OCI-LY1 (cell line): ENCODE measurements around the gene ADCY7.

Experiments used
- H2AFZ ChIP-seq: fragments of 200-600 bp; sonication (generic), shearing (Covaris generic); 2 replicates; pipeline ENCODE4 v1.6.0; 2014; ENCODE audit warnings: antibody characterized with exemption, mild to moderate bottlenecking, low read length
- H3F3A ChIP-seq: fragments of 200-600 bp; sonication (generic), shearing (Covaris generic); 2 replicates; pipeline ENCODE4 v1.6.0; 2014; ENCODE audit warnings: mild to moderate bottlenecking, antibody characterized with exemption, low read length, moderate library complexity; ENCODE audit not compliant: insufficient read depth
- H3K27ac ChIP-seq: fragments of 200-600 bp; sonication (generic); 2 replicates; pipeline ENCODE4 v1.5.1; 2014; ENCODE audit warnings: low read length, mixed run types, mild to moderate bottlenecking, low read depth; ENCODE audit not compliant: poor library complexity, severe bottlenecking
- H3K27me3 ChIP-seq: fragments of 200-600 bp; sonication (generic); 2 replicates; pipeline ENCODE4 v1.6.0; 2014; ENCODE audit warnings: antibody characterized with exemption, mild to moderate bottlenecking, low read length, moderate library complexity; ENCODE audit not compliant: insufficient read depth
- H3K36me3 ChIP-seq: fragments of 200-600 bp; sonication (generic); 2 replicates; pipeline ENCODE4 v1.6.1; 2014; ENCODE audit warnings: mild to moderate bottlenecking, antibody characterized with exemption, low read length, moderate library complexity, mixed read lengths; ENCODE audit not compliant: insufficient read depth
- H3K4me1 ChIP-seq: fragments of 200-600 bp; sonication (generic); 2 replicates; pipeline ENCODE4 v1.5.1; 2014; ENCODE audit warnings: mild to moderate bottlenecking, low read length, moderate library complexity; ENCODE audit not compliant: insufficient read depth, severe bottlenecking
- H3K4me2 ChIP-seq: fragments of 200-600 bp; sonication (generic), shearing (Covaris generic); 2 replicates; pipeline ENCODE4 v1.6.1; 2014; ENCODE audit warnings: low read length
- H3K4me3 ChIP-seq: fragments of 200-600 bp; sonication (generic); 2 replicates; pipeline ENCODE4 v1.5.1; 2014; ENCODE audit warnings: low read length, low read depth, mild to moderate bottlenecking, mixed read lengths; ENCODE audit not compliant: poor library complexity, severe bottlenecking
- H3K79me2 ChIP-seq: fragments of 200-600 bp; shearing (Covaris generic); 2 replicates; pipeline ENCODE4 v1.6.1; 2016; ENCODE audit warnings: mixed run types, low read length, mixed read lengths; ENCODE audit not compliant: insufficient read depth
- H3K9ac ChIP-seq: fragments of 200-600 bp; sonication (generic), shearing (Covaris generic); 2 replicates; pipeline ENCODE4 v1.6.1; 2014; ENCODE audit warnings: mild to moderate bottlenecking, low read length, mixed read lengths
- H3K9me2 ChIP-seq: fragments of 200-600 bp; sonication (generic), shearing (Covaris generic); 2 replicates; pipeline ENCODE4 v1.6.1; 2014; ENCODE audit warnings: low read depth, mild to moderate bottlenecking, low read length, mixed read lengths
- H3K9me3 ChIP-seq: fragments of 200-600 bp; shearing (Covaris generic); 2 replicates; pipeline ENCODE4 v1.6.1; 2014; ENCODE audit warnings: low read length, mixed read lengths
- H4K20me1 ChIP-seq: fragments of 200-600 bp; sonication (generic), shearing (Covaris generic); 2 replicates; pipeline ENCODE4 v1.6.0; 2016; ENCODE audit warnings: mild to moderate bottlenecking, low read length; ENCODE audit not compliant: insufficient read depth
- EZH2 ChIP-seq: fragments of 200-600 bp; sonication (generic), shearing (Covaris generic); IDR thresholded peaks from 2 replicates; pipeline ENCODE4 v1.8.0; 2017; ENCODE audit warnings: borderline replicate concordance, mixed run types, mild to moderate bottlenecking, antibody characterized with exemption, low read length, moderate library complexity, mixed read lengths
- TF ChIP-seq, protein P1 (sequence below): fragments of 200-600 bp; sonication (generic), shearing (Covaris generic); IDR thresholded peaks from 2 replicates; pipeline ENCODE4 v1.5.1; 2017; ENCODE audit warnings: mild to moderate bottlenecking, antibody characterized with exemption, low read length, moderate library complexity, mixed read lengths

ADCY7 gene

DNA sequence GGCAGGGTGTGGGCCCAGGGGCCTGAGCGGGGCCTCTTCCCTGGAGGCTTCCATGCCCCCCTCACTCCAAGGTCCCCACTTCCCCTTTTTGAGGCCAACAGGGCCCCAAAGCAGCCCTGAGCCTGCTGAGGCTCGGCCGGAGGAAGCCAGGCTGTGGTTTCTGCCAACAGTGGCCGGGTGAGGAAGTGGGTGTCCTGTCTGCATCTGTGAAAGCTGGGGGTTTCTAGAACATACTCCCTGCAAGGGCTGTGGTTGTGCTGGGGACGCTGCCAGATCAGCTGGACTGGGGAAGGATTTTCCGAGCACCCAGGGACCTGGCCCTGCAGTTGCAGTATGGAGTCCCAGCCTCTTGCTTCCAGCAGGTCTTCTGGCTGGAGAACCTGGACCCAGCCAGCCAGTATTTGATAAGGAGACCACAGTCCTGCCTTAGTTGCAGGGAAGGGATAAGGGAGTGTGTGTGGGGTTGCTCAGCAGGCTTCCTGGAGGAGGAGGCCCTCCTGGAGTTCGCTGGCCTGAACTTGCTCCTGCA lies 15.7 kb downstream of the ADCY7 start:
- H3K27ac ChIP-seq: peak overlapping the region; percentile 85
- H3K9ac ChIP-seq: peak overlapping the region; percentile 47; the same call in 1 of the 2 replicates
- H3K4me2 ChIP-seq: peak overlapping the region; percentile 60
- H3F3A ChIP-seq: no peaks in the 10 kb centered on the region
- no peaks in the 10 kb centered on the region for H3K9me3 ChIP-seq
- H2AFZ ChIP-seq: no peak overlapping the region
- peaks cover 11% of the 10 kb centered on the region for H3K79me2 ChIP-seq
- peak overlapping the region; percentile 24 for H3K4me3 ChIP-seq
- H3K36me3 ChIP-seq: peaks cover 11% of the 10 kb centered on the region
- peaks cover 43% of the 10 kb centered on the region for H3K4me1 ChIP-seq
- no peaks in the 10 kb centered on the region for H4K20me1 ChIP-seq
- no peaks in the 10 kb centered on the region for H3K27me3 ChIP-seq
- no peak for TF ChIP-seq EZH2
- TF ChIP-seq, protein P1, sequence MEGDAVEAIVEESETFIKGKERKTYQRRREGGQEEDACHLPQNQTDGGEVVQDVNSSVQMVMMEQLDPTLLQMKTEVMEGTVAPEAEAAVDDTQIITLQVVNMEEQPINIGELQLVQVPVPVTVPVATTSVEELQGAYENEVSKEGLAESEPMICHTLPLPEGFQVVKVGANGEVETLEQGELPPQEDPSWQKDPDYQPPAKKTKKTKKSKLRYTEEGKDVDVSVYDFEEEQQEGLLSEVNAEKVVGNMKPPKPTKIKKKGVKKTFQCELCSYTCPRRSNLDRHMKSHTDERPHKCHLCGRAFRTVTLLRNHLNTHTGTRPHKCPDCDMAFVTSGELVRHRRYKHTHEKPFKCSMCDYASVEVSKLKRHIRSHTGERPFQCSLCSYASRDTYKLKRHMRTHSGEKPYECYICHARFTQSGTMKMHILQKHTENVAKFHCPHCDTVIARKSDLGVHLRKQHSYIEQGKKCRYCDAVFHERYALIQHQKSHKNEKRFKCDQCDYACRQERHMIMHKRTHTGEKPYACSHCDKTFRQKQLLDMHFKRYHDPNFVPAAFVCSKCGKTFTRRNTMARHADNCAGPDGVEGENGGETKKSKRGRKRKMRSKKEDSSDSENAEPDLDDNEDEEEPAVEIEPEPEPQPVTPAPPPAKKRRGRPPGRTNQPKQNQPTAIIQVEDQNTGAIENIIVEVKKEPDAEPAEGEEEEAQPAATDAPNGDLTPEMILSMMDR: no peak
- no peaks in the 10 kb centered on the region for H3K9me2 ChIP-seq

DNA sequence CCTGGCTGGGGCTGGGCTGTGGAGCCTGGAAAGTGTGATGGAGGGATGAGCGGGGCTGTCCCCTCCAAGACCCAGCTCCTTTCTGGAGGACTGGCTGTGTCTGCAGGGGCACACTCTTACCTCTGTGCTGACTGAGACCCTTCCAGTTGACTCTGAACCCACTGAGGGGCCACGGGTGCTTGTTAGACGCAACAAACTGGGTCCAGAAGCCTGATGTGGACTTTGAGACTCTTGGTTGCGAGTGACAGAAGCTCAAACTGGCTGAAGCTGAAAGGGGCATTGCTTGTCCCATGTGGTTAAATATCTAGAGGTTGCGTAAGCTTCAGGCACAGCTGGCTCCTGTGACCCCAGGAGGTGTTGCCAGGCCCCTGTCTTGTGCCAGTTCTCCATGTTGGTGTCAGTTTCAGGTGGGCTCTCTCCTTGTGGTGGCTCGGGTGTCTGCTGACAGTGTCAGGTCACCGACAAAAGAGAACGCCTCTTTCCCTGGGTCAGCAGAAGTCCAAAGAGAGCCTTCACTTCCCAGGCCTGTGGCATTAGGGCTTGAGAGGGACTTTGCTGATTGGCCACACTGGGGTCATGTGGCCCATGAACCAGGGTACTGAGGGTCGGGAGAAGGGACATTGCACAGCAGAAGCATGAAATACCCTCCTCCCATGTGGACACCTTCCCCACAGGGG lies 16.7 kb downstream of the ADCY7 start:
- no peaks in the 10 kb centered on the region for H3K9me2 ChIP-seq
- H4K20me1 ChIP-seq: no peaks in the 10 kb centered on the region
- no peaks in the 10 kb centered on the region for H3F3A ChIP-seq
- peaks cover 9% of the 10 kb centered on the region for H3K79me2 ChIP-seq
- H3K9me3 ChIP-seq: no peaks in the 10 kb centered on the region
- no peak overlapping the region for H3K4me3 ChIP-seq
- peak overlapping the region; percentile 59; the same call in 1 of the 2 replicates for H3K4me2 ChIP-seq
- H3K9ac ChIP-seq: peak overlapping the region; percentile 17; the same call in 1 of the 2 replicates
- H3K36me3 ChIP-seq: peaks cover 18% of the 10 kb centered on the region
- H3K27ac ChIP-seq: peak overlapping the region; percentile 85
- no peak overlapping the region for H2AFZ ChIP-seq
- no peaks in the 10 kb centered on the region for H3K27me3 ChIP-seq
- H3K4me1 ChIP-seq: peaks cover 43% of the 10 kb centered on the region
- no peak for TF ChIP-seq EZH2
- TF ChIP-seq, protein P1: no peak

DNA sequence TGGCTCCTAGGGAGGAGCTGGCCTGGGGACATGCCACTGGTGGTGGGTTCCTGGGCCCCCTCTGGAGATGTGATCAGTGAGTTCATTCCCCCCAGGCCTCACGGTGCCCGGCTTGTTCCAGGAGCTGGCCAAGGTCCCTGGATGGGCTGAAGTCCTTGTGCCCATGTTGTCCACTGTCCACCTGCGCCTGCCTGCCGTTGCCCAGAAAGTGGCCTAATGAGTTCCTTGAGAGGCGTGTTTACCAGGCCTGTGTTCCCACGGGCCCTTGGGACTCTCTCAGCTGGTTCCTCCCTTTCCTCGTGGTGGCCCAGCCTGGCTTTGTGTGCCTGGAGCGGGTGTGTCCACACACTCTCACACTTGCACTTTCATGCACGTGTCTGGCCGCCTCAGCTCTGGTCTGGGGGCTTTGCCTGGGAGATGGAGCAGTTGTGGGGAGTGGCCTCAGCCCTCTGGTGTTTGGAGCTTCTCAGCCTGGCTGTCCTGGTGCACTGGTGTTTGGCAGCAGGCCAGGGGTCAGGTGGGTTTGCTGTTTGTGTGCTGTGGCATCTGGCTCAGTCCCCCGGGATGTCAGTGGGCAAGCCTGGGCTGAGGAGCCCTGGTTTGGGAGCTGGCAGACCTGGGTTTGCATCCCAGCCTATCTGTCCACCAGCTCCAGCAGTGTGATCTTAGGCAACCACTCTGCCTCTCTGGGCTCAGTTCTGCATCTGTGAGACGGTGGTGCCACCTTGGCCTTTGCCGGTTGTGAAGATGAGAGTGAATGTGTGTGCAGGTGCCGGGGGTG lies 18.0 kb downstream of the ADCY7 start:
- H3K9ac ChIP-seq: peak overlapping the region; percentile 17; the same call in 1 of the 2 replicates

More for the DNA sequence above, 18.0 kb downstream of the ADCY7 start:
- H3K4me1 ChIP-seq: peaks cover 43% of the 10 kb centered on the region
- H3K9me3 ChIP-seq: no peaks in the 10 kb centered on the region
- no peak overlapping the region for H2AFZ ChIP-seq
- peaks cover 19% of the 10 kb centered on the region for H3K36me3 ChIP-seq
- peak overlapping the region; percentile 59 for H3K4me2 ChIP-seq
- H3F3A ChIP-seq: no peaks in the 10 kb centered on the region
- H3K9me2 ChIP-seq: no peaks in the 10 kb centered on the region
- H4K20me1 ChIP-seq: no peaks in the 10 kb centered on the region
- peak overlapping the region; percentile 13 for H3K4me3 ChIP-seq
- peak overlapping the region; percentile 85 for H3K27ac ChIP-seq
- TF ChIP-seq, protein P1: no peak
- TF ChIP-seq EZH2: no peak
- H3K79me2 ChIP-seq: peaks cover 9% of the 10 kb centered on the region
- no peaks in the 10 kb centered on the region for H3K27me3 ChIP-seq
